Endothelial cell of umbilical vein (primary cell): ENCODE results near the gene PCMTD2. TPM values are rescaled to one million over a fixed set of nuclear protein-coding genes. Genes with fewer than 3 reads are reported as not detected.

Experiments used
- BruUV-seq: library from RNA; stranded (reverse); fragments of 400-500 nt; replicated peaks from 2 replicates; lab custom pipeline; 2021; lab: Mats Ljungman, UMichigan
- CTCF ChIA-PET: fragments of 300-600, 350-600 bp; sonication (Branson Sonifier 250); formaldehyde crosslinking; loops from one replicate; lab custom pipeline; 2021; ENCODE audit warnings: antibody characterized with exemption, inconsistent platforms; lab: Charles Lee
- POLR2A ChIA-PET: fragments of 300-600, 350-600 bp; sonication (Branson Sonifier 250); formaldehyde crosslinking; loops from one replicate; lab custom pipeline; 2021; ENCODE audit warnings: antibody characterized with exemption, inconsistent platforms; lab: Charles Lee
- DNase-seq: peaks from one replicate; pipeline ENCODE4 v3.0.0-alpha.2; 2011; ENCODE audit warnings: low read depth, low spot score
- FAIRE-seq: peaks from 2 replicates; lab custom pipeline; 2011; peaks lifted over from hg19 to GRCh38; lab: Jason Lieb, UNC
- H2AFZ ChIP-seq: 2 replicates; pipeline ENCODE4 v1.6.0; 2012; ENCODE audit warnings: low read depth, low read length, control low read depth, inconsistent platforms
- H3K27ac ChIP-seq: 2 replicates; pipeline ENCODE4 v1.5.1; 2011; ENCODE audit warnings: low read depth, mild to moderate bottlenecking, control low read depth, low read length, moderate library complexity; ENCODE audit not compliant: insufficient read depth
- H3K27me3 ChIP-seq, 2 experiments: 2 replicates each; pipeline versions ENCODE4 v1.6.0 to v1.6.1; 2011; ENCODE audit warnings: low read length in 2 of 2, mixed read lengths in 1 of 2; ENCODE audit not compliant: control insufficient read depth in 2 of 2, insufficient read depth in 2 of 2
- H3K36me3 ChIP-seq, 2 experiments: 2 replicates in 1 of 2; 3 replicates in 1 of 2; pipeline ENCODE4 v1.5.1; 2011; ENCODE audit warnings: low read length in 2 of 2, mild to moderate bottlenecking in 1 of 2, moderate library complexity in 1 of 2; ENCODE audit not compliant: control insufficient read depth in 2 of 2, insufficient read depth in 2 of 2; ENCODE audit errors: extremely low read depth in 1 of 2
- H3K4me1 ChIP-seq: 3 replicates; pipeline ENCODE4 v1.5.1; 2011; ENCODE audit warnings: mild to moderate bottlenecking, low read length; ENCODE audit not compliant: control insufficient read depth, insufficient read depth; ENCODE audit errors: extremely low read depth
- H3K4me2 ChIP-seq: 2 replicates; pipeline ENCODE4 v1.6.1; 2011; ENCODE audit warnings: low read length, control low read depth, mixed read lengths; ENCODE audit not compliant: insufficient read depth
- H3K4me3 ChIP-seq, 3 experiments: fragments of 200-600 bp in 1 of 3; sonication (generic), shearing (Covaris generic) in 1 of 3; replicated peaks in 1 of 3; 2 replicates each; pipeline ENCODE4 v1.5.1; 2011 to 2016; ENCODE audit warnings: control low read depth in 3 of 3, low read length in 3 of 3, mild to moderate bottlenecking in 2 of 3, inconsistent platforms in 1 of 3, low read depth in 1 of 3, moderate library complexity in 1 of 3; ENCODE audit not compliant: insufficient read depth in 1 of 3
- H3K79me2 ChIP-seq: 2 replicates; pipeline ENCODE4 v1.6.0; 2012; ENCODE audit warnings: low read length, inconsistent platforms; ENCODE audit not compliant: control insufficient read depth, insufficient read depth
- H3K9ac ChIP-seq: replicated peaks from 2 replicates; pipeline ENCODE3; 2011; ENCODE audit warnings: low read length, control low read depth; ENCODE audit not compliant: insufficient read depth; ENCODE audit errors: extremely low read depth
- H3K9me1 ChIP-seq: replicated peaks from 3 replicates; pipeline ENCODE4 v1.6.0; 2011; ENCODE audit warnings: mild to moderate bottlenecking, low read length; ENCODE audit not compliant: control insufficient read depth, insufficient read depth; ENCODE audit errors: extremely low read depth
- H3K9me3 ChIP-seq: replicated peaks from 2 replicates; pipeline ENCODE4 v1.5.1; 2012; ENCODE audit warnings: low read length, inconsistent platforms; ENCODE audit not compliant: control insufficient read depth, insufficient read depth
- H4K20me1 ChIP-seq: replicated peaks from 2 replicates; pipeline ENCODE3; 2011; ENCODE audit warnings: mild to moderate bottlenecking, low read length; ENCODE audit not compliant: control insufficient read depth, insufficient read depth; ENCODE audit errors: extremely low read depth
- CTCF ChIP-seq, 2 donors: IDR thresholded peaks; 1 replicate in 1 of 2; 2 replicates in 1 of 2; pipeline ENCODE4 v1.5.1; 2011; ENCODE audit warnings: low read length in 2 of 2, mild to moderate bottlenecking in 2 of 2, moderate library complexity in 2 of 2, control low read depth in 1 of 2, inconsistent platforms in 1 of 2, low read depth in 1 of 2; ENCODE audit not compliant: insufficient read depth in 1 of 2; ENCODE audit errors: extremely low read depth in 1 of 2
- EZH2 ChIP-seq: IDR thresholded peaks from 2 replicates; pipeline ENCODE4 v1.6.1; 2012; ENCODE audit warnings: borderline replicate concordance, low read depth, mild to moderate bottlenecking, moderate library complexity, low read length, inconsistent platforms; ENCODE audit not compliant: severe bottlenecking
- FOS ChIP-seq: IDR thresholded peaks from 2 replicates; pipeline ENCODE4 v1.6.1; 2011; ENCODE audit warnings: mild to moderate bottlenecking, low read length, moderate library complexity, borderline replicate concordance; ENCODE audit not compliant: insufficient read depth
- GATA2 ChIP-seq: IDR thresholded peaks from 2 replicates; pipeline ENCODE4 v1.7.0; 2011; ENCODE audit warnings: low read depth, mild to moderate bottlenecking, moderate library complexity, mixed read lengths, low read length; ENCODE audit not compliant: insufficient read length, insufficient read depth
- JUN ChIP-seq: IDR thresholded peaks from 2 replicates; pipeline ENCODE4 v1.6.1; 2011; ENCODE audit warnings: borderline replicate concordance, low read depth; ENCODE audit not compliant: insufficient read length, insufficient read depth
- MYC ChIP-seq: IDR thresholded peaks from one replicate; pipeline ENCODE4 v1.6.1; 2011; ENCODE audit warnings: mild to moderate bottlenecking, low read depth, low read length
- POLR2A ChIP-seq: IDR thresholded peaks from 2 replicates; pipeline ENCODE4 v1.6.1; 2012; ENCODE audit warnings: low read depth, mild to moderate bottlenecking, control low read depth, low read length
- POLR2AphosphoS5 ChIP-seq: IDR thresholded peaks from 2 replicates; pipeline ENCODE4 v1.6.1; 2012; ENCODE audit warnings: low read depth, mild to moderate bottlenecking, control low read depth, low read length, moderate library complexity; ENCODE audit not compliant: insufficient read depth
- dilution Hi-C: fragments of 300-500 bp; cut with MboI; formaldehyde crosslinking; loops from one replicate; pipeline ENCODE4 v1.15.0; 2019; ENCODE audit warnings: low sequenced_read_pairs; ENCODE audit not compliant: extremely low pct_ligation_motif_present
- intact Hi-C: fragments of 100-400 bp; cut with micrococcal nuclease; formaldehyde crosslinking; loops from one replicate; pipeline ENCODE4 v1.10.0; 2022
- polyA plus RNA-seq, 4 experiments: library from polyadenylated mRNA; depleted of rRNA in 3 of 4; stranded (reverse) in 3 of 4; unstranded in 1 of 4; fragments of >200 nt; gene quantifications; 2 replicates each; pipeline versions ENCODE4 v1.2.1 to v1.2.3, GENCODE V29; 2011 to 2012; ENCODE audit warnings: missing spikeins in 1 of 4
- total RNA-seq: library from RNA; stranded (reverse); gene quantifications from 2 replicates; pipeline ENCODE4 v1.2.3, GENCODE V29; 2021
- TF ChIP-seq, protein P1 (sequence below): IDR thresholded peaks from 2 replicates; pipeline ENCODE4 v1.6.1; 2011; ENCODE audit not compliant: insufficient read depth, insufficient read length

The PCMTD2 gene
- total and polyA plus RNA-seq, 2 donors (not counting 3 experiments of a cell fraction or from before 2014, with no cell fraction given), result 27.4 to 45.7 TPM

GRCh38 chr20:64244281-64244805 is 11.2 kb upstream of the PCMTD2 start:
- H2AFZ ChIP-seq, result no peak overlapping the region
- H3K27ac ChIP-seq, result no peak overlapping the region
- H3K9ac ChIP-seq, result no peak overlapping the region
- H3K4me3 ChIP-seq, result no peak overlapping the region
- DNase-seq (no peak), FAIRE-seq (no peak)
- H4K20me1 ChIP-seq, result no peaks in the 10 kb centered on the region
- intact Hi-C loops, result no loop called here
- dilution Hi-C loops, result no loop called here
- no peaks in the 10 kb centered on the region for H3K4me1 ChIP-seq
- H3K36me3 ChIP-seq, result no peaks in the 10 kb centered on the region
- H3K9me1 ChIP-seq, result no peaks in the 10 kb centered on the region
- ChIA-PET CTCF (no interaction called here), POLR2A (no interaction called here)
- H3K9me3 ChIP-seq, result no peaks in the 10 kb centered on the region
- no peaks in the 10 kb centered on the region for H3K79me2 ChIP-seq
- H3K27me3 ChIP-seq, result peaks cover 0 to 6% of the 10 kb centered on the region in 2 experiments
- TF ChIP-seq FOS, result no peak
- TF ChIP-seq CTCF (IDR thresholded peaks at IDR 0.05; ENCODE audit: extremely low read depth in 1 of 2, insufficient read depth in 1 of 2, low read depth in 1 of 2, low read length in 2 of 2), result no peak
- no peak for TF ChIP-seq GATA2
- TF ChIP-seq, protein P1, sequence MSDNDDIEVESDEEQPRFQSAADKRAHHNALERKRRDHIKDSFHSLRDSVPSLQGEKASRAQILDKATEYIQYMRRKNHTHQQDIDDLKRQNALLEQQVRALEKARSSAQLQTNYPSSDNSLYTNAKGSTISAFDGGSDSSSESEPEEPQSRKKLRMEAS, result no peak
- no peak for TF ChIP-seq POLR2AphosphoS5
- no peak for TF ChIP-seq JUN
- TF ChIP-seq MYC, result no peak
- no peak for TF ChIP-seq POLR2A
- no peak for TF ChIP-seq EZH2
- H3K4me2 ChIP-seq, result no peak overlapping the region
- BruUV-seq, result no TSS peak
